Measurements from ENCODE around the gene IFNA16.
"Not testable (repeated sequence)": the region's sequence is repeated elsewhere in the genome, so short reads cannot be mapped to it uniquely, and the experiment has no call there.

Gene IFNA16

DNA sequence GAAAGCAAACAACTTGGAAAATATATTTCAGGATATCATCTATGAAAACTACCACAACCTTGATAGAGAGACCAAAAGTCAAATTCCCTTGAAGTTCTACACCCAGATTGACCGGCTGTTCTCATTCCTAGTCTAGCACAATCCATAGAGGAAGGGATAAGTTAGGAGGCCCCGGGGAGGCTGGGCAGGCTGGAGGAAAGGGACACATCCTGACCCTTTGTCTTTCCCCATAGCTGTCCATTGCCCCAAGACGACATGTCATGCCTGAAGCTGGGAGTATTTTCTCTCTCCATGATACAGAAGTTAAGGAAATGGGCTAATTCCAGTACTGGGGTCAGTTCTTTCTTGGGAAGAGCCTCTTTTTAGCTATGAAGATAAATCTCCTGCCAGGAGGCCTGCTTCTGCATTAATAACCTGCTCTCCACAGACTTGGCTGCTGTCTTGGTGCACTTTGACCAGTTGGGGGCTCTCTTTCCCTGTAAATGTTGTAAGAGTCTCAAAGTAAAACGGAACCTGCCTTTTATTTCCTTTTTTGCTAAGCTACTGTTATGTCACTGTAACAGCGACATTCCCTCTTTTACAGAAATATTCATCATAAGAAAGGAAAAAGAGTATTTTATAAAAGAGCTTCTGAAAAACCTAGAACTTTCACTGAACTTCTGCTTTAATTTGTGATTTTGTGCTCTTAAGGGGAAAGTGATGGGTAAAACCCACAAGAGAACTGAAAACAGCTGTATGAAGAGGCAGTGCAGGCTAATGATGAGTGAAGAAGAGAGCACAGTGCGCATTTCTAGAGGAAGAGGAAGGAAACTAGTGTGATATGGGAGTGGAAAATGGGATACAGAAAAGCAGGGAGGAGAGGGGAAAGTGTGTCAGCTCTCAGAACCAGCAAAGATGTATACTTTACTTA, 22.0 kb downstream of the IFNA16 start:
- not testable (repeated sequence) for DNase-seq

DNA sequence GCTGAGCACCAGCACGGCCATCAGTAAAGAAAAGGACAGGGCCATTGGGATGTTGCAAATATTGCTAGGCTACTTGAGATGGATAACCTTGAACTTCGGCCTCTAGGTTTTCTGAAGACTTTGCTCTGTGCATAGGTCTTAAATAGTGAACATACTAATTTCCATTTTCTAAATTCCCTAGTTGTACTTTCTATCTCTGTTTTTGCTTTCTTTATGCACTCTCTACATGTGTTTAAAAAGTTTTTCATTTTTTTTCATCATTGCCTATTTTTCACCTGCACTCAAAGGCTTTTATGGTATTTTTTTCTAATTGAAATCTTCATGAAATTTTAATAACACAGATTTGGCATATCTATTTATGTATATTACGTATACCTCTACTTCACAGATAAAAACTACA, 29.6 kb downstream of the IFNA16 start, which contains the start of gene IFNA4:
IFNA4 (minus strand) TSS at position 101 of the 400 bp plus-strand sequence; CDS start at position 45, 56 bp downstream.
- DNase-seq = not testable (repeated sequence)

- not testable (repeated sequence) for DNase-seq
Measured at GRCh38 chr9:21182810-21183736, 34.0 kb downstream of the IFNA16 start.

DNA sequence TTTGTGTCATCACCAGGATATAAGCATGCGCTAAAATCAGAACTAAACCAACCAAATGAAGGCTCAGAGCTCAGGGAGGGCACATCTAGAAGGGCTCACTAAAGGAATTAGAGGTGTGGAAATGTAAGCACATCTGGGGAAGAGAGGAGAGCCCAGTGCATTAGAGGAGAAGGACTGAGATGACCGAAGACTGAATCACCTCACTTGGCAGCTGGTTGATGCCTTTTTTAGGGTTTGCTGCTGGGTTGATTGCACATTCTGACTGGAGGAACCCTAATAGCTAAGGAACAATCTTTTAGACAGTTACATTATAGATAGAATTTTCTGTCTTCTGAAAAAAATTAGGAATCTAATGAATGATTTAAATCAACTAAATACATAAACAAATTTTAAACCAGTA, 42.4 kb downstream of the IFNA16 start:
- DNase-seq = no peak

DNA sequence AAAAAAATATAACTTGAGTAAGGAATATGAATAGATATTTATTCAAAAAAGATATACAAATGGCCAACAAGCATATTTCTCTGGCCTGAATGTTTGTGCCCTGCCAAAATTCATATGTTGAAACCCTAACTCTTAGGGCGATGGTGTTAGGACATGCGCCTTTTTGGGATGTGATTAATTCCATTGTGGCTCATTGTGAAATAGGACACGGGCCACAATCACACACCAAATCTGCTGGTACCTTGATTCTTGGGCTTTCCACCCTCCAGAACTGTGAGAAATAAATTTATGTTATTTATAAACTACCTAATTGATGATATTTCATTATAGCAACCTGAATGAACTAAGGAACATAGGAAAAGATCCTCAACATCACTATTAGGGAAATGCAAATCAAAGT, 45.0 kb downstream of the IFNA16 start:
- no peak for DNase-seq

GRCh38 chr9:21171351-21171750, 45.8 kb downstream of the IFNA16 start:
- no peak for DNase-seq

DNA sequence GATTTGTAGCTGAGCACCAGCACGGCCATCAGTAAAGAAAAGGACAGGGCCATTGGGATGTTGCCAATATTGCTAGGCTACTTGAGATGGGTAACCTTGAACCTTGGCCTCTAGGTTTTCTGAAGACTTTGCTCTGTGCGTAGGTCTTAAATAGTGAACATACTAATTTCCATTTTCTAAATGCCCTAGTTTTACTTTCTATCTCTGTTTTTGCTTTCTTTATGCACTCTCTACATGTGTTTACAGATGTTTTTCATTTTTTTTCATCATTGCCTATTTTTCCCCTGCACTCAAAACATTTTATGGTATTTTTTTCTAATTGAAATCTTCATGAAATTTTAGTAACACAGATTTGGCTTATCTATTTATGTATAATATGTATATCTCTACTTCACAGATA, 50.6 kb downstream of the IFNA16 start, which contains the start of gene IFNA21:
IFNA21 (minus strand) TSS at position 101 of the 400 bp plus-strand sequence; CDS start at position 53, 48 bp downstream.
- not testable (repeated sequence) for DNase-seq

Measured in left hindlimb (tissue), 1 donor.